Stomach (tissue), 4 donors: Measurements from ENCODE around the gene RGS21.

Experiments
- CTCF ChIP-seq, 7 experiments: fragments of 450-650 bp in 4 of 7; fragments of 200-600 bp in 3 of 7; sonication (generic) in 3 of 7; IDR thresholded peaks; one replicate each; pipeline ENCODE4 v1.5.1; 2016 to 2019; ENCODE audit warnings: antibody characterized with exemption in 7 of 7, control low read depth in 2 of 7, mild to moderate bottlenecking in 1 of 7
- POLR2A ChIP-seq, 4 donors: fragments of 450-650 bp; IDR thresholded peaks; one replicate each; pipeline ENCODE4 v1.6.1; 2016; ENCODE audit warnings: antibody characterized with exemption in 4 of 4, control low read depth in 2 of 4, mild to moderate bottlenecking in 1 of 4, moderate library complexity in 1 of 4

DNA sequence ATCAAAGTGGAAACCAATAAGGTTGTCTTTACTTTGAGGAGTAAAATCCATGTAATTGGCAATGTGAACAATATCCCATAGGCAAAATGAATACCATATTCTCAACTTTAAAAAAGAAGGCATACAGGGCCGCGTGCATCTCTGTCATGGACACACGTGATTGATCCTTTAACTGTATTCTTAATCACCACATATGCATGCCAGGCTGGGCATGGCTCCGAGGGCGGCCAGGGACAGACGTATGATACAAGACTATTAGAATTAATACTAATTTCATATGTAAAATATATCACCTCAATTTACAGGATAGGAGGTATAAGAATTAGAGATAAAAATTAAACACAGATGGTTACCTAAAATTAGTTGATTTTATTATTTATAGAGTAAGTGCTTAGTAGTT, 11.2 kb downstream of the RGS21 start:
- no peak for TF ChIP-seq POLR2A (IDR thresholded peaks at IDR 0.05)
- TF ChIP-seq CTCF (IDR thresholded peaks at IDR 0.05), result no peak
